Fibroblast of lung (primary cell): Measurements from ENCODE around the gene SIK3. TPM values are rescaled to one million over a fixed set of nuclear protein-coding genes. Genes with fewer than 3 reads are reported as not detected.
A peak's percentile ranks its signal among the peaks of the same experiment; 100 is the strongest.

Source experiments
- DNase-seq, 2 donors: peaks; one replicate each; pipeline versions ENCODE4 v3.0.0 to v3.0.0-alpha.2; 2010; ENCODE audit warnings: low read depth in 2 of 2
- H2AFZ ChIP-seq: 2 replicates; pipeline ENCODE4 v1.5.1; 2012; ENCODE audit warnings: low read length, control low read depth, inconsistent platforms
- H3K27ac ChIP-seq: 2 replicates; pipeline ENCODE4 v1.5.1; 2011; ENCODE audit warnings: low read length, control low read depth; ENCODE audit not compliant: insufficient read depth
- H3K27me3 ChIP-seq: 2 replicates; pipeline ENCODE4 v1.5.1; 2011; ENCODE audit warnings: mild to moderate bottlenecking, low read length; ENCODE audit not compliant: control insufficient read depth, insufficient read depth
- H3K36me3 ChIP-seq: 2 replicates; pipeline ENCODE4 v1.5.1; 2011; ENCODE audit warnings: low read length; ENCODE audit not compliant: control insufficient read depth, insufficient read depth
- H3K4me1 ChIP-seq: 2 replicates; pipeline ENCODE4 v1.5.1; 2011; ENCODE audit warnings: low read length; ENCODE audit not compliant: control insufficient read depth, insufficient read depth; ENCODE audit errors: extremely low read depth
- H3K4me2 ChIP-seq: 2 replicates; pipeline ENCODE4 v1.5.1; 2011; ENCODE audit warnings: low read length, control low read depth; ENCODE audit not compliant: insufficient read depth; ENCODE audit errors: extremely low read depth
- H3K4me3 ChIP-seq, 4 experiments: fragments of 200-600 bp in 1 of 4; sonication (generic) in 1 of 4; replicated peaks in 1 of 4; 2 replicates each; pipeline ENCODE4 v1.5.1; 2011 to 2016; ENCODE audit warnings: low read length in 4 of 4, low read depth in 3 of 4, mild to moderate bottlenecking in 3 of 4, control low read depth in 2 of 4, inconsistent platforms in 1 of 4, mixed read lengths in 1 of 4; ENCODE audit not compliant: insufficient read depth in 1 of 4; ENCODE audit errors: control extremely low read depth in 1 of 4
- H3K79me2 ChIP-seq: 2 replicates; pipeline ENCODE4 v1.5.1; 2012; ENCODE audit warnings: mild to moderate bottlenecking, low read length, inconsistent platforms; ENCODE audit not compliant: control insufficient read depth, insufficient read depth
- H3K9ac ChIP-seq: 2 replicates; pipeline ENCODE4 v1.5.1; 2011; ENCODE audit warnings: mild to moderate bottlenecking, low read length, control low read depth; ENCODE audit not compliant: insufficient read depth
- H3K9me3 ChIP-seq: 2 replicates; pipeline ENCODE4 v1.5.1; 2012; ENCODE audit warnings: low read depth, low read length; ENCODE audit not compliant: control insufficient read depth, insufficient read depth
- H4K20me1 ChIP-seq: 2 replicates; pipeline ENCODE4 v1.5.1; 2011; ENCODE audit warnings: low read length; ENCODE audit not compliant: control insufficient read depth, insufficient read depth; ENCODE audit errors: extremely low read depth
- CTCF ChIP-seq, 2 donors: IDR thresholded peaks in 1 of 2; conservative IDR thresholded peaks in 1 of 2; 1 replicate in 1 of 2; 2 replicates in 1 of 2; pipeline ENCODE4 v1.5.1; 2011 to 2012; ENCODE audit warnings: low read length in 2 of 2, control low read depth in 1 of 2, inconsistent platforms in 1 of 2, low read depth in 1 of 2, mild to moderate bottlenecking in 1 of 2
- EZH2 ChIP-seq: IDR thresholded peaks from 2 replicates; pipeline ENCODE4 v1.5.1; 2012; ENCODE audit warnings: low read length, control low read depth, mild to moderate bottlenecking; ENCODE audit errors: missing control alignments
- polyA plus RNA-seq, 2 donors: library from polyadenylated mRNA; depleted of rRNA in 1 of 2; stranded (reverse) in 1 of 2; unstranded in 1 of 2; fragments of >200 nt; gene quantifications; 2 replicates each; pipeline ENCODE4 v1.2.1, GENCODE V29; 2011 to 2012; ENCODE audit warnings: missing spikeins in 1 of 2
- total RNA-seq: library from RNA; depleted of rRNA; stranded (reverse); fragments of >200 nt; gene quantifications from 2 replicates; pipeline ENCODE4 v1.2.1, GENCODE V29; 2014

Gene SIK3
- total and polyA plus RNA-seq, 2 donors (not counting 1 experiment from before 2014, with no cell fraction given): 7.1 to 22.8 TPM

GRCh38 chr11:116875194-116875593, 223.0 kb downstream of the SIK3 start:
- Histone ChIP-seq H3K79me2 (no peaks in the 10 kb centered on the region), H3K9ac (no peak overlapping the region), H3K4me2 (no peak overlapping the region), H4K20me1 (no peaks in the 10 kb centered on the region), H3K4me1 (peaks cover 7% of the 10 kb centered on the region), H3K27me3 (no peaks in the 10 kb centered on the region), H3K27ac (no peak overlapping the region), H3K4me3 (no peak overlapping the region), H3K36me3 (peaks cover 3% of the 10 kb centered on the region), H2AFZ (no peak overlapping the region), H3K9me3 (no peaks in the 10 kb centered on the region)
- TF ChIP-seq EZH2: no peak
- no peak for TF ChIP-seq CTCF (conservative IDR thresholded peaks at IDR 0.05 in 1 of 2, IDR thresholded peaks at IDR 0.05 in 1 of 2; ENCODE audit: low read depth in 1 of 2, low read length in 2 of 2)
- no peak for DNase-seq

- no peaks in the 10 kb centered on the region for H4K20me1 ChIP-seq
- H3K79me2 ChIP-seq: no peaks in the 10 kb centered on the region
- no peak overlapping the region for H3K4me3 ChIP-seq
- H2AFZ ChIP-seq: no peak overlapping the region
- no peak overlapping the region for H3K27ac ChIP-seq
- H3K9ac ChIP-seq: no peak overlapping the region
- H3K4me2 ChIP-seq: no peak overlapping the region
- H3K4me1 ChIP-seq: peaks cover 5% of the 10 kb centered on the region
- H3K36me3 ChIP-seq: peaks cover 5% of the 10 kb centered on the region
- peak in 1 of 2 donors; percentile 75 for DNase-seq
- H3K9me3 ChIP-seq: no peaks in the 10 kb centered on the region
- no peak for TF ChIP-seq CTCF (conservative IDR thresholded peaks at IDR 0.05 in 1 of 2, IDR thresholded peaks at IDR 0.05 in 1 of 2; ENCODE audit: low read depth in 1 of 2, low read length in 2 of 2)
- no peak for TF ChIP-seq EZH2
- H3K27me3 ChIP-seq: no peaks in the 10 kb centered on the region
These were observed 224.0 kb downstream of the SIK3 start for GRCh38 chr11:116874251-116874650.

- Histone ChIP-seq H3K9ac (no peak overlapping the region), H2AFZ (no peak overlapping the region), H3K9me3 (no peaks in the 10 kb centered on the region), H3K4me3 (no peak overlapping the region), H3K4me1 (peaks cover 5% of the 10 kb centered on the region), H3K27me3 (no peaks in the 10 kb centered on the region), H4K20me1 (no peaks in the 10 kb centered on the region), H3K79me2 (no peaks in the 10 kb centered on the region), H3K36me3 (peaks cover 5% of the 10 kb centered on the region), H3K4me2 (no peak overlapping the region), H3K27ac (no peak overlapping the region)
- no peak for TF ChIP-seq CTCF (conservative IDR thresholded peaks at IDR 0.05 in 1 of 2, IDR thresholded peaks at IDR 0.05 in 1 of 2; ENCODE audit: low read depth in 1 of 2, low read length in 2 of 2)
- TF ChIP-seq EZH2: no peak
- DNase-seq: no peak
These were observed 224.8 kb downstream of the SIK3 start for GRCh38 chr11:116873381-116873780.
